Ovary (tissue), 3 donors: ENCODE measurements around the gene LRMDA.

Experiments
- CTCF ChIP-seq, 3 donors: fragments of 450-650 bp in 2 of 3; fragments of 200-600 bp in 1 of 3; IDR thresholded peaks; one replicate each; pipeline versions ENCODE4 v1.5.1 to v1.8.0; 2016 to 2022; ENCODE audit warnings: antibody characterized with exemption in 3 of 3, mild to moderate bottlenecking in 1 of 3
- EP300 ChIP-seq: sonication (generic); formaldehyde crosslinking; IDR thresholded peaks from one replicate; pipeline ENCODE4 v1.6.1; 2017; ENCODE audit warnings: antibody characterized with exemption
- POLR2A ChIP-seq: fragments of 450-650 bp; IDR thresholded peaks from one replicate; pipeline ENCODE4 v1.6.1; 2017; ENCODE audit warnings: antibody characterized with exemption, mild to moderate bottlenecking, moderate library complexity
- donor health status: DM: no; HTN: no; CAD: no.

- TF ChIP-seq CTCF (IDR thresholded peaks at IDR 0.05) (no peak), POLR2A (no peak), EP300 (no peak)
Measured at GRCh38 chr10:76044751-76045150, 613.3 kb downstream of the LRMDA start.
